Right lobe of liver (tissue), 4 donors: ENCODE results near the gene KCNQ2.

Experiments
- CTCF ChIP-seq, 4 donors: fragments of 200-600 bp in 3 of 4; fragments of 450-650 bp in 1 of 4; IDR thresholded peaks; one replicate each; pipeline versions ENCODE4 v1.5.1 to v1.8.0; 2016 to 2022; ENCODE audit warnings: antibody characterized with exemption in 4 of 4, mild to moderate bottlenecking in 2 of 4
- POLR2A ChIP-seq: fragments of 450-650 bp; IDR thresholded peaks from one replicate; pipeline ENCODE4 v1.6.1; 2017; ENCODE audit warnings: antibody characterized with exemption, mild to moderate bottlenecking
- donor health status: DM: no; HTN: no; CAD: no.
- donor health status: DM: no; HTN: no; CAD: no.
- donor health status: DM: no; HTN: yes; CAD: no.

DNA sequence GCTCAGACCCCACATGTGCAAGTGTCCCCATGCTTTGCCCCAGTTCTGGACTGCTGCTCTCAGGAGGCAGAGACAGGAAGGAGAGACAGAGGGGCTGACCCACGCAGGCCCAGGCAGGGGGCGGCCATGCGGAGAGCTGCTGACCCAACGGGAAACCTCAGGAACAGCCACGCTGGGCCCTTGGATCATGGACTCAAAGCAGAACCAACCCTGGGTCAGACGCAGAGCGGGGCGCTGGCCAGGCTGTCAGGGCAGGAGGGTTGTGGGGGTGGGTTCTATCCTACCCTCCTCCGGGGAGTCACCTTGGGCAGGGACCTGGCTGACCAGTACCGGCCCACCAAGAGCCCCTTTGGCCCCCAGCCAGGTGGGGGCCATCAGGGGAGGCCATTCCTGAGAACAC is 2.0 kb downstream of the KCNQ2 start:
- TF ChIP-seq CTCF (IDR thresholded peaks at IDR 0.05), result no peak
- TF ChIP-seq POLR2A, result no peak
